Measurements from ENCODE around the gene ST3GAL3.

DNA sequence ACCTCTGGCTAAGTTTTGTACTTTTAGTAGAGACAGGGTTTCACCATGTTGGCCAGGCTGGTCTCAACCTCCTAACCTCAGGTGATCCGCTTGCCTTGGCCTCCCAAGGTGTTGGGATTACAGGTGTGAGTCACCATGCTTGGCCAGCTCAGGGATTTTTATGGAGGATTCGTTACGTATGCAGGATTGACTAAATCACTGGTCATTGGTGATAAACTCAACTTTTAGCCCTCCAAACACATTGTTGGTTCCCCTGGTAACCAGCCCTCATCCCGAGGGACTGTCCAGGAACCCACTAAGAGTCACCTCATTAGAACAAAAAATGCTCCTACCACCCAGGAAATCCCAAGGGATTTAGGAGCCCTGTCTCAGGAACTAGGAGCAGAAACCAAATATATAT, 40.4 kb downstream of the ST3GAL3 start:
- no peak for TF ChIP-seq ZNF776 (tag by site-specific recombination; IDR thresholded peaks at IDR 0.05; ENCODE audit: borderline replicate concordance)
- TF ChIP-seq, protein P1, sequence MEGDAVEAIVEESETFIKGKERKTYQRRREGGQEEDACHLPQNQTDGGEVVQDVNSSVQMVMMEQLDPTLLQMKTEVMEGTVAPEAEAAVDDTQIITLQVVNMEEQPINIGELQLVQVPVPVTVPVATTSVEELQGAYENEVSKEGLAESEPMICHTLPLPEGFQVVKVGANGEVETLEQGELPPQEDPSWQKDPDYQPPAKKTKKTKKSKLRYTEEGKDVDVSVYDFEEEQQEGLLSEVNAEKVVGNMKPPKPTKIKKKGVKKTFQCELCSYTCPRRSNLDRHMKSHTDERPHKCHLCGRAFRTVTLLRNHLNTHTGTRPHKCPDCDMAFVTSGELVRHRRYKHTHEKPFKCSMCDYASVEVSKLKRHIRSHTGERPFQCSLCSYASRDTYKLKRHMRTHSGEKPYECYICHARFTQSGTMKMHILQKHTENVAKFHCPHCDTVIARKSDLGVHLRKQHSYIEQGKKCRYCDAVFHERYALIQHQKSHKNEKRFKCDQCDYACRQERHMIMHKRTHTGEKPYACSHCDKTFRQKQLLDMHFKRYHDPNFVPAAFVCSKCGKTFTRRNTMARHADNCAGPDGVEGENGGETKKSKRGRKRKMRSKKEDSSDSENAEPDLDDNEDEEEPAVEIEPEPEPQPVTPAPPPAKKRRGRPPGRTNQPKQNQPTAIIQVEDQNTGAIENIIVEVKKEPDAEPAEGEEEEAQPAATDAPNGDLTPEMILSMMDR (tag by site-specific recombination; IDR thresholded peaks at IDR 0.05) = no peak
- TF ChIP-seq GLI4 (tag by site-specific recombination; IDR thresholded peaks at IDR 0.05) = no peak
- no peak for TF ChIP-seq ZNF274 (IDR thresholded peaks at IDR 0.05; ENCODE audit: low read length)
- TF ChIP-seq ZNF274 (tag by site-specific recombination; IDR thresholded peaks at IDR 0.05; ENCODE audit: borderline replicate concordance) = no peak
- TF ChIP-seq ZIC2 (tag by site-specific recombination; IDR thresholded peaks at IDR 0.05) = no peak
- TF ChIP-seq, protein P2, sequence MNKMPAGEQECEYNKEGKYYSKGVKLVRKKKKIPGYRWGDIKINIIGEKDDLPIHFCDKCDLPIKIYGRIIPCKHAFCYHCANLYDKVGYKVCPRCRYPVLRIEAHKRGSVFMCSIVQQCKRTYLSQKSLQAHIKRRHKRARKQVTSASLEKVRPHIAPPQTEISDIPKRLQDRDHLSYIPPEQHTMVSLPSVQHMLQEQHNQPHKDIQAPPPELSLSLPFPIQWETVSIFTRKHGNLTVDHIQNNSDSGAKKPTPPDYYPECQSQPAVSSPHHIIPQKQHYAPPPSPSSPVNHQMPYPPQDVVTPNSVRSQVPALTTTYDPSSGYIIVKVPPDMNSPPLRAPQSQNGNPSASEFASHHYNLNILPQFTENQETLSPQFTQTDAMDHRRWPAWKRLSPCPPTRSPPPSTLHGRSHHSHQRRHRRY (tag by site-specific recombination; IDR thresholded peaks at IDR 0.05) = no peak
- TF ChIP-seq KLF9 (tag by site-specific recombination; IDR thresholded peaks at IDR 0.05; ENCODE audit: low read depth) = no peak
- TF ChIP-seq ZNF121 (tag by site-specific recombination; IDR thresholded peaks at IDR 0.05) = no peak
- no peak for TF ChIP-seq KLF10 (tag by site-specific recombination; IDR thresholded peaks at IDR 0.05)
- no peak for TF ChIP-seq ZNF561 (tag by site-specific recombination; IDR thresholded peaks at IDR 0.05; ENCODE audit: borderline replicate concordance)
- TF ChIP-seq, protein P3, sequence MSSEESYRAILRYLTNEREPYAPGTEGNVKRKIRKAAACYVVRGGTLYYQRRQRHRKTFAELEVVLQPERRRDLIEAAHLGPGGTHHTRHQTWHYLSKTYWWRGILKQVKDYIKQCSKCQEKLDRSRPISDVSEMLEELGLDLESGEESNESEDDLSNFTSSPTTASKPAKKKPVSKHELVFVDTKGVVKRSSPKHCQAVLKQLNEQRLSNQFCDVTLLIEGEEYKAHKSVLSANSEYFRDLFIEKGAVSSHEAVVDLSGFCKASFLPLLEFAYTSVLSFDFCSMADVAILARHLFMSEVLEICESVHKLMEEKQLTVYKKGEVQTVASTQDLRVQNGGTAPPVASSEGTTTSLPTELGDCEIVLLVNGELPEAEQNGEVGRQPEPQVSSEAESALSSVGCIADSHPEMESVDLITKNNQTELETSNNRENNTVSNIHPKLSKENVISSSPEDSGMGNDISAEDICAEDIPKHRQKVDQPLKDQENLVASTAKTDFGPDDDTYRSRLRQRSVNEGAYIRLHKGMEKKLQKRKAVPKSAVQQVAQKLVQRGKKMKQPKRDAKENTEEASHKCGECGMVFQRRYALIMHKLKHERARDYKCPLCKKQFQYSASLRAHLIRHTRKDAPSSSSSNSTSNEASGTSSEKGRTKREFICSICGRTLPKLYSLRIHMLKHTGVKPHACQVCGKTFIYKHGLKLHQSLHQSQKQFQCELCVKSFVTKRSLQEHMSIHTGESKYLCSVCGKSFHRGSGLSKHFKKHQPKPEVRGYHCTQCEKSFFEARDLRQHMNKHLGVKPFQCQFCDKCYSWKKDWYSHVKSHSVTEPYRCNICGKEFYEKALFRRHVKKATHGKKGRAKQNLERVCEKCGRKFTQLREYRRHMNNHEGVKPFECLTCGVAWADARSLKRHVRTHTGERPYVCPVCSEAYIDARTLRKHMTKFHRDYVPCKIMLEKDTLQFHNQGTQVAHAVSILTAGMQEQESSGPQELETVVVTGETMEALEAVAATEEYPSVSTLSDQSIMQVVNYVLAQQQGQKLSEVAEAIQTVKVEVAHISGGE (tag by site-specific recombination; conservative IDR thresholded peaks at IDR 0.05; ENCODE audit: low read depth) = no peak
- TF ChIP-seq MYNN (tag by site-specific recombination; IDR thresholded peaks at IDR 0.05; ENCODE audit: borderline replicate concordance) = no peak
- TF ChIP-seq ZNF510 (tag by site-specific recombination; IDR thresholded peaks at IDR 0.05; ENCODE audit: insufficient replicate concordance) = no peak
